ENCODE measurements around the gene EEF1A1. TPM values are rescaled to one million over a fixed set of nuclear protein-coding genes. Genes with fewer than 3 reads are reported as not detected.
"Not testable (repeated sequence)": the region's sequence is repeated elsewhere in the genome, so short reads cannot be mapped to it uniquely, and the experiment has no call there.

Gene EEF1A1
- total and polyA plus RNA-seq, 3 experiments from 2014 or later, result 8,526 to 10,611 (median 8,727) TPM

DNA sequence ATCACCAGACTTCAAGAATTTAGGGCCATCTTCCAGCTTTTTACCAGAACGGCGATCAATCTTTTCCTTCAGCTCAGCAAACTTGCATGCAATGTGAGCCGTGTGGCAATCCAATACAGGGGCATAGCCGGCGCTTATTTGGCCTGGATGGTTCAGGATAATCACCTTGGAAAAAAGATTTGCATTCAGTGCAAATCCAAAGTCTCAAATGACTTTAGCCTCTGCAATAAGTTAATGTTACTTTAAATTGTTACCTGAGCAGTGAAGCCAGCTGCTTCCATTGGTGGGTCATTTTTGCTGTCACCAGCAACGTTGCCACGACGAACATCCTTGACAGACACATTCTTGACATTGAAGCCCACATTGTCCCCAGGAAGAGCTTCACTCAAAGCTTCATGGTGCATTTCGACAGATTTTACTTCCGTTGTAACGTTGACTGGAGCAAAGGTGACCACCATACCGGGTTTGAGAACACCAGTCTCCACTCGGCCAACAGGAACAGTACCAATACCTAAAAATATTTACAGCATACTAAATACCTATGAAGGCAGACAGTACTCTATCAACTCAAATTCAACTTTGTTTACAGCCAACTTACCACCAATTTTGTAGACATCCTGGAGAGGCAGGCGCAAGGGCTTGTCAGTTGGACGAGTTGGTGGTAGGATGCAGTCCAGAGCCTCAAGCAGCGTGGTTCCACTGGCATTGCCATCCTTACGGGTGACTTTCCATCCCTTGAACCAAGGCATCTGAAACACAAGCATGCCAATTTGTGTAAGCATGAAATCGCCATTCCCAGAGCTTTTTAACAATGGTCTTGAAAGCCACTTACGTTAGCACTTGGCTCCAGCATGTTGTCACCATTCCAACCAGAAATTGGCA lies 2.5 kb downstream of the EEF1A1 start:
- H3K9me3 Mint-ChIP-seq; H3K4me3 ChIP-seq (ENCODE audit: low read length); H3K9me3 ChIP-seq (ENCODE audit: low read length); H3K27me3 ChIP-seq (ENCODE audit: insufficient read depth, low read length, poor library complexity, severe bottlenecking): not testable (repeated sequence)
- H3K36me3 Mint-ChIP-seq, result peaks cover 22 to 75% (median 24%) of the 10 kb centered on the region in 3 donors
- ChIA-PET POLR2A (interaction anchor here (1.0 to 1.1 kb wide), 2 partner anchors 67 to 95 kb away, joined by 3 read pairs; no protein-coding TSS in a partner anchor), CTCF (interaction anchor here (4.0 to 7.5 kb wide), 2 partner anchors 93 to 135 kb away, joined by 28 to 141 read pairs; partner anchors contain the start of gene SLC17A5)
- Histone ChIP-seq H3K4me1 (ENCODE audit: insufficient read depth, low read length) (peaks cover 48% of the 10 kb centered on the region), H3K36me3 (ENCODE audit: insufficient read depth, low read length) (peaks cover 50% of the 10 kb centered on the region), H3K27ac (ENCODE audit: low read depth, low read length) (peak overlapping the region; percentile 42)
- H3K4me3 Mint-ChIP-seq, result peak overlapping the region; percentile 89 to 99 (median 96)
- peak overlapping the region; percentile 92 to 99 (median 99) for H3K27ac Mint-ChIP-seq
- H3K4me1 Mint-ChIP-seq, result peaks cover 70 to 80% (median 70%) of the 10 kb centered on the region in 3 donors
- H3K27me3 Mint-ChIP-seq, result peaks cover 0 to 11% of the 10 kb centered on the region in 2 donors
- DNase-seq, result peak in 2 of 5 donors; percentile 11 to 17

DNA sequence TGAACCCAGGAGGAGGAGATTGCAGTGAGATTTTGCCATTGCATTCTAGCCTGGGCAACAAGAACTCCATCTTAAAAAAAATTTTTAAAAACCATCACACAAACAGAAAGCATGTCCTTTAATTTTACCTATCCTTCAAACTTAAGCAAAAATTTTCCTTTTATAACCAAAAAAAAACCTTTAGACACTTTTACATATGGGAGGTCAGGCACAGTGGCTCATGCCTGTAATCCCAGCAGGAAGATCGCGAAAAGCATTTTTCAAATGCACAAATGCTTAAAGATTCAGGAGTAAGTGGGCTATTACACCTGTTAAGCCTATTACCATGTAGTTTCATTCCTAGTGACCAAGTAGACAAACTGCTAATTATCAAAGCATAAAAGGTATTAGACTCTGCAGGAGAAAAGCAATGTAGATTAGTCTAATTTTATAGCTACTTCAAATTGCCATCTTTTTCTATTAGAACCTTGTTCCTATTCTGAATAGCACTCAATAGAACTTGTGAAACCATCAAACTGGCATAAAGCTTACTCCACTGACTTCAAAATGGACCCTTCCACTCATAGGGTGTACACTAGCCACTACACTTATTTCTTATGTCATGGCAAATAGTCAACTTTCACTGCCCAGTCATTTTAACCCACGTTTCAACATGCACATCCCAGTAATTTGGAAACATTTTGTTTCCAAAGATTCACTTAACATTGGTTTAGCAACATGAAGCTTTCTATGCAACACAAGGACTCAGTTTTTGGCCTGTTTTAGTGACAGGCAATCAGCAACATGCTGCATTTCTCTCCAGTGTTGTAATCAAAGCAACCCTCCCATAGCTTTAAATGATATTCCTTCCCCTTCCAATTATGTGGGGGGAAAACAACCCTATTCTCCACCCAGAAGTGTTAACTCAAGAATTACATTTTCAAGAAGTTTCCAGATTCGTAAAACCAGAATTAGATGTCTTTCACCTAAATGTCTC lies 4.0 kb downstream of the EEF1A1 start:
- no peak overlapping the region for H3K27ac ChIP-seq (ENCODE audit: low read depth, low read length)
- no peaks in the 10 kb centered on the region for H3K9me3 ChIP-seq (ENCODE audit: low read length)
- Mint-ChIP-seq H3K27ac (peak overlapping the region; percentile 78 to 99 (median 85)), H3K4me1 (peaks cover 61 to 71% (median 62%) of the 10 kb centered on the region in 3 donors), H3K9me3 (no peaks in the 10 kb centered on the region), H3K27me3 (peaks cover 0 to 11% of the 10 kb centered on the region in 2 donors), H3K4me3 (peak overlapping the region; percentile 15 to 88 (median 55)), H3K36me3 (peaks cover 22 to 77% (median 25%) of the 10 kb centered on the region in 3 donors)
- H3K36me3 ChIP-seq (ENCODE audit: insufficient read depth, low read length), result peaks cover 50% of the 10 kb centered on the region
- H3K27me3 ChIP-seq (ENCODE audit: insufficient read depth, low read length, poor library complexity, severe bottlenecking), result no peaks in the 10 kb centered on the region
- peak in 1 of 5 donors; percentile 11 for DNase-seq
- H3K4me1 ChIP-seq (ENCODE audit: insufficient read depth, low read length), result peaks cover 35% of the 10 kb centered on the region
- ChIA-PET CTCF (interaction anchor here (1.0 to 7.5 kb wide), 6 partner anchors 63 to 136 kb away, joined by 3 to 141 read pairs (median 4); no protein-coding TSS in a partner anchor), POLR2A (interaction anchor here (0.7 to 2.5 kb wide), 6 partner anchors 21 to 138 kb away, joined by 3 to 10 read pairs (median 5); partner anchors contain the start of gene SLC17A5)
- H3K4me3 ChIP-seq (ENCODE audit: low read length), result no peak overlapping the region

DNA sequence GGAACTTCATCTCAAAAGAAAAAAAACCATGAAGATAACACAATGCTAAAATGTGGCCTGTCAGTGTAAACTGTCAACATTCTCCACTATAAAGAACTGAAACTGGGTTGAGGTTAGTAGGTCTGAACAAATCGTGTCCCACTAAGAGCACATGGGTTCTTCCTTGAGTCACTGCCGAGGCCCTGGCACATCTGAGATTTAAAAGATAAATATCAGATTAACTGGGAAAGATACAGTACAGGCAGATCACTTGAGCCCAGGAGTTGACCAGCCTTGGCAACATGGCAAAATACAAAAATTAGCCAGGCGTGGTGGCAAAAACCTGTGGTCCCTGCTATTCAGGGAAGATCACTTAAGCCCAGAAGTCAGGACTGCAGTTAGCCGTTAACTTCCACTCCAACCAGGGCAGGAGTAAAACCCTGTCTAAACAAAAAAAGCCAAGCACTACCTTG lies 5.6 kb downstream of the EEF1A1 start:
- no peaks in the 10 kb centered on the region for H3K9me3 ChIP-seq (ENCODE audit: low read length)
- peaks cover 22 to 67% (median 25%) of the 10 kb centered on the region in 3 donors for H3K36me3 Mint-ChIP-seq
- peak overlapping the region; percentile 78 to 99 (median 85) for H3K27ac Mint-ChIP-seq
- H3K27me3 ChIP-seq (ENCODE audit: insufficient read depth, low read length, poor library complexity, severe bottlenecking), result no peaks in the 10 kb centered on the region
- peaks cover 50% of the 10 kb centered on the region for H3K36me3 ChIP-seq (ENCODE audit: insufficient read depth, low read length)
- H3K4me3 ChIP-seq (ENCODE audit: low read length), result no peak overlapping the region
- no peaks in the 10 kb centered on the region for H3K9me3 Mint-ChIP-seq
- no peak overlapping the region for H3K27ac ChIP-seq (ENCODE audit: low read depth, low read length)
- ChIA-PET POLR2A (interaction anchor here (0.6 to 2.5 kb wide), 5 partner anchors 9 to 137 kb away, joined by 3 to 10 read pairs (median 7); no protein-coding TSS in a partner anchor), CTCF (interaction anchor here (0.6 to 7.5 kb wide), 24 partner anchors 9 to 192 kb away, joined by 3 to 141 read pairs (median 4); partner anchors contain the start of genes CGAS and SLC17A5)
- H3K4me3 Mint-ChIP-seq, result peak overlapping the region in 5 of 7 donors; percentile 43 to 88 (median 54)
- no peak for DNase-seq
- peaks cover 0 to 2% of the 10 kb centered on the region in 2 donors for H3K27me3 Mint-ChIP-seq
- peaks cover 33% of the 10 kb centered on the region for H3K4me1 ChIP-seq (ENCODE audit: insufficient read depth, low read length)
- H3K4me1 Mint-ChIP-seq, result peaks cover 53 to 62% (median 59%) of the 10 kb centered on the region in 3 donors

DNA sequence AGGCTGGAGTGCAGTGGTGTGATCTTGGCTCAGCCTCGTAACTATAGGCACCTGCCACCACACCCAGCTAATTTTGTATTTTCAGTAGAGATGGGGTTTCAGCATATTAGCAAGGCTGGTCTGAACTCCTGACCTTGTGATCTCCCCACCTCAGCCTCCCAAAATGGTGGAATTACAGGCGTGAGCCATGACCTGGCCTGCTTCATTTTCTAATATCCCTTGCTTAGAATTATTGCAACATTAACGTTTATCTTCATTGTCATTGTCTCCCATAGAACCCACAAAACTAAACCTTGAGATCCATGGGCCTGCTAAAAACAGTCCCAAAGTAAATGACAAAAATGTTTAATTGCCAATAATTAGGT lies 6.1 kb downstream of the EEF1A1 start:
- Mint-ChIP-seq H3K4me3 (no peak overlapping the region), H3K27me3 (no peaks in the 10 kb centered on the region), H3K27ac (peak overlapping the region in 6 of 8 donors; percentile 47 to 99 (median 86)), H3K9me3 (no peaks in the 10 kb centered on the region), H3K4me1 (peaks cover 48 to 57% (median 56%) of the 10 kb centered on the region in 3 donors), H3K36me3 (peaks cover 17 to 62% (median 22%) of the 10 kb centered on the region in 3 donors)
- ChIA-PET CTCF (interaction anchor here (0.9 to 7.5 kb wide), 12 partner anchors 14 to 138 kb away, joined by 3 to 141 read pairs (median 5); partner anchors contain the start of genes CGAS and SLC17A5), POLR2A (interaction anchor here (1.2 kb wide), 1 partner anchor 65 kb away, joined by 7 read pairs; no protein-coding TSS in a partner anchor)
- Histone ChIP-seq H3K27me3 (ENCODE audit: insufficient read depth, low read length, poor library complexity, severe bottlenecking) (no peaks in the 10 kb centered on the region), H3K27ac (ENCODE audit: low read depth, low read length) (no peak overlapping the region), H3K4me3 (ENCODE audit: low read length) (no peak overlapping the region), H3K9me3 (ENCODE audit: low read length) (no peaks in the 10 kb centered on the region), H3K36me3 (ENCODE audit: insufficient read depth, low read length) (peaks cover 46% of the 10 kb centered on the region), H3K4me1 (ENCODE audit: insufficient read depth, low read length) (peaks cover 31% of the 10 kb centered on the region)
- DNase-seq, result peak in 1 of 5 donors; percentile 5

DNA sequence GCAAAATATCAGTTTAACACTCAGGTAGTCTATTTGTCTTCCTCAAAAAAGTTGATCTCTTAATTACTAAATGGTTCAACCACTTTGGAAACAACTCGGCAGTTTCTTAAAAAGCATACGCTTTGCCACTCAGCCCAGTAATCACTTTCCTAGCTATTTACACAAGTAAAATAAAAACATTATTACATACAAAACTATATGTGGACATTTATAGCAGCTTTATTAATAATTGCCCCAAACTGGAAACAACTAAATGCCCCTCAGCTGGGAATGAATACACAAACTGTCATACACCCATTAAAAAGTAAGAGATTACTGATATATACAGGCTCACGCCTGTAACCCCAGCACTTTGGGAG lies 7.4 kb downstream of the EEF1A1 start:
- peaks cover 10 to 50% (median 14%) of the 10 kb centered on the region in 3 donors for H3K36me3 Mint-ChIP-seq
- no peaks in the 10 kb centered on the region for H3K9me3 ChIP-seq (ENCODE audit: low read length)
- no peaks in the 10 kb centered on the region for H3K27me3 Mint-ChIP-seq
- no peak overlapping the region for H3K4me3 ChIP-seq (ENCODE audit: low read length)
- H3K9me3 Mint-ChIP-seq, result no peaks in the 10 kb centered on the region
- no peaks in the 10 kb centered on the region for H3K27me3 ChIP-seq (ENCODE audit: insufficient read depth, low read length, poor library complexity, severe bottlenecking)
- no peak overlapping the region for H3K4me3 Mint-ChIP-seq
- POLR2A ChIA-PET, result interaction anchor here (0.7 to 1.3 kb wide), 5 partner anchors 12 to 106 kb away, joined by 3 read pairs; partner anchors contain the start of gene MTO1
- H3K27ac Mint-ChIP-seq, result peak overlapping the region in 3 of 8 donors; percentile 32 to 46 (median 34)
- peaks cover 33% of the 10 kb centered on the region for H3K36me3 ChIP-seq (ENCODE audit: insufficient read depth, low read length)
- H3K27ac ChIP-seq (ENCODE audit: low read depth, low read length), result no peak overlapping the region
- H3K4me1 ChIP-seq (ENCODE audit: insufficient read depth, low read length), result peaks cover 19% of the 10 kb centered on the region
- DNase-seq, result peak in 1 of 5 donors; percentile 15
- CTCF ChIA-PET, result interaction anchor here (1.1 to 7.5 kb wide), 7 partner anchors 39 to 163 kb away, joined by 3 to 141 read pairs (median 7); partner anchors contain the start of gene SLC17A5
- peaks cover 36 to 45% (median 44%) of the 10 kb centered on the region in 3 donors for H3K4me1 Mint-ChIP-seq

DNA sequence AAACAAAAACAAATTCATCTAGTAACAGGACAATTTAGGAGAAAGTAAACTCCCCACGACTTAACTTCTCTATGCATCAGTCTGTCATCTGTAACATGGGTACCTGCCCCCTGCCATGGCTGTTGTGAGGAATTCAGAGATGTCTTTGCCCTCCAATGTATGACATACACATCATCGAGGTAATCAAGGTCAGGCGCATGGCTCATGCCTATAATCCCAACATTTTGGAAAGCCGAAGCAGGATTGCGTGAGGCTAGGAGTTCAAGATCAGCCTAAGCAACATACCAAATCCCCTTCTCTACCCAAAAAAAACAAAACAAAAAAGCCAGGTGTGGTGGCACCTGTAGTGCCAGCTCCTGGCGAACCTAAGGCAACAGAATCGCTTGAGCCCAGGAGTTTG lies 9.0 kb downstream of the EEF1A1 start:
- Mint-ChIP-seq H3K36me3 (peaks cover 1 to 35% (median 1%) of the 10 kb centered on the region in 3 donors), H3K9me3 (no peaks in the 10 kb centered on the region), H3K4me3 (no peak overlapping the region), H3K27me3 (no peaks in the 10 kb centered on the region), H3K4me1 (peaks cover 23 to 31% (median 29%) of the 10 kb centered on the region in 3 donors), H3K27ac (peak overlapping the region in 3 of 8 donors; percentile 22 to 71 (median 41))
- Histone ChIP-seq H3K27ac (ENCODE audit: low read depth, low read length) (no peak overlapping the region), H3K4me1 (ENCODE audit: insufficient read depth, low read length) (peaks cover 11% of the 10 kb centered on the region), H3K4me3 (ENCODE audit: low read length) (no peak overlapping the region), H3K36me3 (ENCODE audit: insufficient read depth, low read length) (peaks cover 20% of the 10 kb centered on the region), H3K27me3 (ENCODE audit: insufficient read depth, low read length, poor library complexity, severe bottlenecking) (no peaks in the 10 kb centered on the region), H3K9me3 (ENCODE audit: low read length) (no peaks in the 10 kb centered on the region)
- no peak for DNase-seq
- ChIA-PET CTCF (interaction anchor here (2.7 to 7.5 kb wide), 2 partner anchors 37 to 99 kb away, joined by 10 to 141 read pairs; no protein-coding TSS in a partner anchor), POLR2A (no interaction called here)

DNA sequence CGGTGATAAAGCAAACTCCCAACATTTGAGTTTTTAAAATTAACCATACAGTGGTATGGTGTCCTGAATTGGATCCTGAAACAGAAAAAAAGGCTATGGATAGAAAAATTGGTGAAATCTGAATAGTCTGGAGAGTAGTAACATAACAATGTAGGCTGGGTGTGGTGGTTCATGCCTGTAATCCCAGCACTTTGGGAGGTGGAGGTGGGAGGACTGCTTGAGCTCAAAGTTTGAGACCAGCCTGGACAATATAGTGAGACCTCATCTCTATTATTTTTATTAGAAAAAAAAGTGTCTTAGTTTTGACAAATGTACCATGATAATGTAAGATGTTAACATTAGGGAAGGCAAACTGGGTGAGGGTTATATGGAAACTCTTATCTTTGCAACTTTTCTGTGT lies 11.0 kb downstream of the EEF1A1 start:
- Mint-ChIP-seq H3K36me3 (peaks cover 0 to 17% (median 1%) of the 10 kb centered on the region in 3 donors), H3K27ac (peak overlapping the region in 2 of 8 donors; percentile 6 to 14), H3K4me1 (peaks cover 3 to 12% (median 9%) of the 10 kb centered on the region in 3 donors), H3K4me3 (no peak overlapping the region), H3K27me3 (no peaks in the 10 kb centered on the region), H3K9me3 (no peaks in the 10 kb centered on the region)
- Histone ChIP-seq H3K4me1 (ENCODE audit: insufficient read depth, low read length) (no peaks in the 10 kb centered on the region), H3K36me3 (ENCODE audit: insufficient read depth, low read length) (peaks cover 2% of the 10 kb centered on the region), H3K9me3 (ENCODE audit: low read length) (no peaks in the 10 kb centered on the region), H3K27me3 (ENCODE audit: insufficient read depth, low read length, poor library complexity, severe bottlenecking) (no peaks in the 10 kb centered on the region), H3K4me3 (ENCODE audit: low read length) (no peak overlapping the region), H3K27ac (ENCODE audit: low read depth, low read length) (no peak overlapping the region)
- DNase-seq, result no peak
- POLR2A ChIA-PET, result interaction anchor here (0.6 to 1.2 kb wide), 2 partner anchors 15 to 24 kb away, joined by 3 read pairs; no protein-coding TSS in a partner anchor
- CTCF ChIA-PET, result interaction anchor here (1.0 kb wide), 1 partner anchor 101 kb away, joined by 5 read pairs; no protein-coding TSS in a partner anchor
